AG10803 (cell line): ENCODE measurements around the gene AHI1.

Experiments
- DNase-seq: peaks from one replicate; pipeline ENCODE4 v3.0.0; 2010; ENCODE audit warnings: low read depth
- H3K4me3 ChIP-seq: 2 replicates; pipeline ENCODE4 v1.5.1; 2011; ENCODE audit warnings: mild to moderate bottlenecking, low read length, control low read depth
- CTCF ChIP-seq: conservative IDR thresholded peaks from 2 replicates; pipeline ENCODE4 v1.5.1; 2011; ENCODE audit warnings: mild to moderate bottlenecking, low read length, control low read depth, inconsistent platforms

Gene AHI1

GRCh38 chr6:135434095-135434494, 63.4 kb downstream of the AHI1 start:
- no peak for TF ChIP-seq CTCF
- no peak overlapping the region for H3K4me3 ChIP-seq
- no peak for DNase-seq

- DNase-seq = no peak
- H3K4me3 ChIP-seq = no peak overlapping the region
- TF ChIP-seq CTCF = no peak
These were observed 69.5 kb downstream of the AHI1 start for GRCh38 chr6:135428078-135428477.

GRCh38 chr6:135426833-135427232, 70.7 kb downstream of the AHI1 start:
- no peak for DNase-seq
- no peak for TF ChIP-seq CTCF
- H3K4me3 ChIP-seq = no peak overlapping the region

- no peak for DNase-seq
- no peak for TF ChIP-seq CTCF
- no peak overlapping the region for H3K4me3 ChIP-seq
These were observed 73.2 kb downstream of the AHI1 start for GRCh38 chr6:135424385-135424784.

GRCh38 chr6:135423649-135424128, 73.9 kb downstream of the AHI1 start:
- H3K4me3 ChIP-seq = no peak overlapping the region
- peak; percentile 75 for TF ChIP-seq CTCF
- peak; percentile 37 for DNase-seq

GRCh38 chr6:135419162-135419561, 78.4 kb downstream of the AHI1 start:
- H3K4me3 ChIP-seq = no peak overlapping the region
- no peak for TF ChIP-seq CTCF
- peak; percentile 68 for DNase-seq

- no peak for DNase-seq
- no peak overlapping the region for H3K4me3 ChIP-seq
- TF ChIP-seq CTCF = no peak
These were observed 79.3 kb downstream of the AHI1 start for GRCh38 chr6:135418040-135418760.
